ENCODE data around the gene GATA6. TPM values are rescaled to one million over a fixed set of nuclear protein-coding genes. Genes with fewer than 3 reads are reported as not detected.

GATA6 gene
- total and polyA plus RNA-seq, 10 of the 15 experiments (the other 5 are each of a cell fraction or from before 2014, with no cell fraction given) = 0.04 to 0.05 TPM; not detected in 8

DNA sequence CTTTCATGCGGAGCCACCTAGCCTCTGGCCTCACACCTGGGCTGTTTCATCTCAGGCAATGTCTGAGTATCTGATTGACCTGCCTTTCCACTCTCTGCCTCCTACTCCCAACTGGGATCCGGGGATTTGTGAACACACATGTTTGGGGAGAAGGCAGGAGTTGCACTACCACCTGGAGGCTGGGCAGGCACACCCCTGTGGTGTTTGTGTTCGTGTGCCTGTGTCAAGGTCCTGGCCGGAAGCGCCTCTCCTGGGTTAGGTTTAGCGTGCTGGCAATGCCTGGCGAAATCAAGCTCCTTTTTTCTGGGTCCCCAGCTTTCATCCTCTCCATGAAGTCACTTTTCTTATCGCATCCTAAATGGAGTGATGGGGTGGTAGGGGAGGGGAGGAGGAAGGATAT is 63.9 kb downstream of the GATA6 start (continued):
- TF ChIP-seq, protein P1, sequence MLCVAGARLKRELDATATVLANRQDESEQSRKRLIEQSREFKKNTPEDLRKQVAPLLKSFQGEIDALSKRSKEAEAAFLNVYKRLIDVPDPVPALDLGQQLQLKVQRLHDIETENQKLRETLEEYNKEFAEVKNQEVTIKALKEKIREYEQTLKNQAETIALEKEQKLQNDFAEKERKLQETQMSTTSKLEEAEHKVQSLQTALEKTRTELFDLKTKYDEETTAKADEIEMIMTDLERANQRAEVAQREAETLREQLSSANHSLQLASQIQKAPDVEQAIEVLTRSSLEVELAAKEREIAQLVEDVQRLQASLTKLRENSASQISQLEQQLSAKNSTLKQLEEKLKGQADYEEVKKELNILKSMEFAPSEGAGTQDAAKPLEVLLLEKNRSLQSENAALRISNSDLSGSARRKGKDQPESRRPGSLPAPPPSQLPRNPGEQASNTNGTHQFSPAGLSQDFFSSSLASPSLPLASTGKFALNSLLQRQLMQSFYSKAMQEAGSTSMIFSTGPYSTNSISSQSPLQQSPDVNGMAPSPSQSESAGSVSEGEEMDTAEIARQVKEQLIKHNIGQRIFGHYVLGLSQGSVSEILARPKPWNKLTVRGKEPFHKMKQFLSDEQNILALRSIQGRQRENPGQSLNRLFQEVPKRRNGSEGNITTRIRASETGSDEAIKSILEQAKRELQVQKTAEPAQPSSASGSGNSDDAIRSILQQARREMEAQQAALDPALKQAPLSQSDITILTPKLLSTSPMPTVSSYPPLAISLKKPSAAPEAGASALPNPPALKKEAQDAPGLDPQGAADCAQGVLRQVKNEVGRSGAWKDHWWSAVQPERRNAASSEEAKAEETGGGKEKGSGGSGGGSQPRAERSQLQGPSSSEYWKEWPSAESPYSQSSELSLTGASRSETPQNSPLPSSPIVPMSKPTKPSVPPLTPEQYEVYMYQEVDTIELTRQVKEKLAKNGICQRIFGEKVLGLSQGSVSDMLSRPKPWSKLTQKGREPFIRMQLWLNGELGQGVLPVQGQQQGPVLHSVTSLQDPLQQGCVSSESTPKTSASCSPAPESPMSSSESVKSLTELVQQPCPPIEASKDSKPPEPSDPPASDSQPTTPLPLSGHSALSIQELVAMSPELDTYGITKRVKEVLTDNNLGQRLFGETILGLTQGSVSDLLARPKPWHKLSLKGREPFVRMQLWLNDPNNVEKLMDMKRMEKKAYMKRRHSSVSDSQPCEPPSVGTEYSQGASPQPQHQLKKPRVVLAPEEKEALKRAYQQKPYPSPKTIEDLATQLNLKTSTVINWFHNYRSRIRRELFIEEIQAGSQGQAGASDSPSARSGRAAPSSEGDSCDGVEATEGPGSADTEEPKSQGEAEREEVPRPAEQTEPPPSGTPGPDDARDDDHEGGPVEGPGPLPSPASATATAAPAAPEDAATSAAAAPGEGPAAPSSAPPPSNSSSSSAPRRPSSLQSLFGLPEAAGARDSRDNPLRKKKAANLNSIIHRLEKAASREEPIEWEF (IDR thresholded peaks at IDR 0.05; ENCODE audit: insufficient replicate concordance, low read depth, low read length) = no peak
- TF ChIP-seq CBFB (IDR thresholded peaks at IDR 0.05; ENCODE audit: low read depth) (no peak), TCF12 (IDR thresholded peaks at IDR 0.05; ENCODE audit: low read depth, low read length) (no peak)

DNA sequence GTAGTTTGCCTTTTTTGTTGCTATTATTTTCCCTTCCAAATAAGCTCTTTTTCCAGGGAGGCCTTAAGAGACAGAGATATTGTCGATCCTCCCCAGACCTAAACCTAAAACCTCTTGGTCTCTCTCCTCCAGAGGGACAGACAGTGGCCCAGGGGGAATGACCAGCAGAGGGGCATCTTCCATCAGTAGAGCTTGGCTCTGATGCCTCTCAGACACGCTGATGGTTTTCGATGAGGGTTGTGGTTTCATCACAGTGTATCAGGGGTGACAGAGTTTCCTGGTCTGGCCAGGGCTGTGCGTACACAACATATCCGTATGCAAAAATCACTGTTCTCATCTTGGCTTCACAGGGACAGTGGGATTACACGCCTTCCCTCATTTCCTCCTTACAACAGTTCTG is 68.6 kb downstream of the GATA6 start:
- CTCF ChIA-PET = no interaction called here
- no peaks in the 10 kb centered on the region for H3K27me3 ChIP-seq (replicated peaks in 1 of 2; ENCODE audit: control insufficient read depth in 2 of 2, insufficient read depth in 2 of 2, low read length in 1 of 2)
- H3K9me3 ChIP-seq (replicated peaks; ENCODE audit: control insufficient read depth, insufficient read depth, low read length) = no peaks in the 10 kb centered on the region
- H3K36me3 ChIP-seq (ENCODE audit: control insufficient read depth in 2 of 2, insufficient read depth in 2 of 2, low read length in 1 of 2) = no peaks in the 10 kb centered on the region
- H3K4me3 ChIP-seq = no peak overlapping the region
- RAD21 ChIA-PET (ENCODE audit: unreplicated experiment) = no interaction called here
- H3K79me2 ChIP-seq (ENCODE audit: control insufficient read depth, insufficient read depth, low read length) = no peaks in the 10 kb centered on the region
- H3K9ac ChIP-seq (ENCODE audit: control insufficient read depth, insufficient read depth, low read length) = no peak overlapping the region
- H3K27ac ChIP-seq (ENCODE audit: control insufficient read depth, insufficient read depth) = no peak overlapping the region
- POLR2A ChIA-PET = no interaction called here
- H3K4me1 ChIP-seq (ENCODE audit: control insufficient read depth, insufficient read depth, low read length) = no peaks in the 10 kb centered on the region
- TF ChIP-seq KLF5 (IDR thresholded peaks at IDR 0.05; ENCODE audit: partially characterized antibody) (no peak), BRCA1 (IDR thresholded peaks at IDR 0.05; ENCODE audit: low read depth, low read length) (no peak), POU2F2 (IDR thresholded peaks at IDR 0.05; ENCODE audit: borderline replicate concordance, low read depth, low read length) (no peak), TCF7 (IDR thresholded peaks at IDR 0.05; ENCODE audit: borderline replicate concordance) (no peak), SMAD1 (IDR thresholded peaks at IDR 0.05; ENCODE audit: low read depth, partially characterized antibody) (no peak), DPF2 (IDR thresholded peaks at IDR 0.05) (no peak), HDAC2 (IDR thresholded peaks at IDR 0.05) (no peak)
- TF ChIP-seq, protein P2, sequence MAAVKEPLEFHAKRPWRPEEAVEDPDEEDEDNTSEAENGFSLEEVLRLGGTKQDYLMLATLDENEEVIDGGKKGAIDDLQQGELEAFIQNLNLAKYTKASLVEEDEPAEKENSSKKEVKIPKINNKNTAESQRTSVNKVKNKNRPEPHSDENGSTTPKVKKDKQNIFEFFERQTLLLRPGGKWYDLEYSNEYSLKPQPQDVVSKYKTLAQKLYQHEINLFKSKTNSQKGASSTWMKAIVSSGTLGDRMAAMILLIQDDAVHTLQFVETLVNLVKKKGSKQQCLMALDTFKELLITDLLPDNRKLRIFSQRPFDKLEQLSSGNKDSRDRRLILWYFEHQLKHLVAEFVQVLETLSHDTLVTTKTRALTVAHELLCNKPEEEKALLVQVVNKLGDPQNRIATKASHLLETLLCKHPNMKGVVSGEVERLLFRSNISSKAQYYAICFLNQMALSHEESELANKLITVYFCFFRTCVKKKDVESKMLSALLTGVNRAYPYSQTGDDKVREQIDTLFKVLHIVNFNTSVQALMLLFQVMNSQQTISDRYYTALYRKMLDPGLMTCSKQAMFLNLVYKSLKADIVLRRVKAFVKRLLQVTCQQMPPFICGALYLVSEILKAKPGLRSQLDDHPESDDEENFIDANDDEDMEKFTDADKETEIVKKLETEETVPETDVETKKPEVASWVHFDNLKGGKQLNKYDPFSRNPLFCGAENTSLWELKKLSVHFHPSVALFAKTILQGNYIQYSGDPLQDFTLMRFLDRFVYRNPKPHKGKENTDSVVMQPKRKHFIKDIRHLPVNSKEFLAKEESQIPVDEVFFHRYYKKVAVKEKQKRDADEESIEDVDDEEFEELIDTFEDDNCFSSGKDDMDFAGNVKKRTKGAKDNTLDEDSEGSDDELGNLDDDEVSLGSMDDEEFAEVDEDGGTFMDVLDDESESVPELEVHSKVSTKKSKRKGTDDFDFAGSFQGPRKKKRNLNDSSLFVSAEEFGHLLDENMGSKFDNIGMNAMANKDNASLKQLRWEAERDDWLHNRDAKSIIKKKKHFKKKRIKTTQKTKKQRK (IDR thresholded peaks at IDR 0.05; ENCODE audit: low read depth, low read length) = no peak
- TF ChIP-seq, protein P3, sequence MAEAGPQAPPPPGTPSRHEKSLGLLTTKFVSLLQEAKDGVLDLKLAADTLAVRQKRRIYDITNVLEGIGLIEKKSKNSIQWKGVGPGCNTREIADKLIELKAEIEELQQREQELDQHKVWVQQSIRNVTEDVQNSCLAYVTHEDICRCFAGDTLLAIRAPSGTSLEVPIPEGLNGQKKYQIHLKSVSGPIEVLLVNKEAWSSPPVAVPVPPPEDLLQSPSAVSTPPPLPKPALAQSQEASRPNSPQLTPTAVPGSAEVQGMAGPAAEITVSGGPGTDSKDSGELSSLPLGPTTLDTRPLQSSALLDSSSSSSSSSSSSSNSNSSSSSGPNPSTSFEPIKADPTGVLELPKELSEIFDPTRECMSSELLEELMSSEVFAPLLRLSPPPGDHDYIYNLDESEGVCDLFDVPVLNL (IDR thresholded peaks at IDR 0.05; ENCODE audit: low read depth, low read length) = no peak
- FAIRE-seq (no peak), ATAC-seq (no peak), DNase-seq (ENCODE audit: low read depth, low spot score) (no peak)
- H4K20me1 ChIP-seq (ENCODE audit: control insufficient read depth, insufficient read depth) = no peaks in the 10 kb centered on the region
- in situ Hi-C loops (cut with MboI) (no loop called here), intact Hi-C loops (cut with micrococcal nuclease; ENCODE audit: unreplicated experiment) (no loop called here)
- no peak overlapping the region for H2AFZ ChIP-seq (ENCODE audit: control insufficient read depth, low read depth, low read length)
- WGBS (ENCODE audit: insufficient coverage, insufficient replicate concordance, low lambda C conversion rate, missing lambda C conversion rate) = 32% methylated on average over 6 of the region's 6 CpGs
- SMC1A ChIA-PET (ENCODE audit: uncharacterized antibody, unreplicated experiment) = no interaction called here
- no TSS peak for BruUV-seq (replicated peaks)
- no peak overlapping the region for H3K4me2 ChIP-seq (ENCODE audit: control insufficient read depth, insufficient read depth)

Measured in GM12878 (cell line).